ENCODE measurements around the gene ZNF836.
"Not testable (repeated sequence)": the region's sequence is repeated elsewhere in the genome, so short reads cannot be mapped to it uniquely, and the experiment has no call there.

ZNF836 gene

DNA sequence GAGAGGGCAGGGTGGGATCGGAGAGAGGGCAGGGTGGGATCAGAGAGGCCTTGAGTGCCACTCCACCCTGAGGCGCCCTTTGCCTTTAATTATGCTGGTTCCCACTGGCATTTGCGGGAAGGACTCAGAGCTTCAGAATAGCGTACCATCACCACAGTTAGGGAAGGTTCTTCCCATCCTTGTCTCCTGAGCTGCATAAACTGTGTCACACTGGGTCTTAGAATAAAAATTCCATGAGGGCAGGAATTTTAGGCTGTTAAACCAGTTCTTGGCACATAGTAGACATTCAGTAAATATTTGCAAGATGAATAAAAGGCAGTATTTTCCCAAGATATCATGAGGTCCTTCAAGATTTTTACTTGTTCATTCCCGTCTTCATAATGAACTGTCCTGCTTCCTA is 42.8 kb upstream of the ZNF836 start:
- H3K4me3 ChIP-seq (ENCODE audit: low read depth, low read length): no peak overlapping the region
- H3K9ac ChIP-seq: no peak overlapping the region
- H3K4me1 ChIP-seq: peaks cover 5% of the 10 kb centered on the region
- TF ChIP-seq, protein P1, sequence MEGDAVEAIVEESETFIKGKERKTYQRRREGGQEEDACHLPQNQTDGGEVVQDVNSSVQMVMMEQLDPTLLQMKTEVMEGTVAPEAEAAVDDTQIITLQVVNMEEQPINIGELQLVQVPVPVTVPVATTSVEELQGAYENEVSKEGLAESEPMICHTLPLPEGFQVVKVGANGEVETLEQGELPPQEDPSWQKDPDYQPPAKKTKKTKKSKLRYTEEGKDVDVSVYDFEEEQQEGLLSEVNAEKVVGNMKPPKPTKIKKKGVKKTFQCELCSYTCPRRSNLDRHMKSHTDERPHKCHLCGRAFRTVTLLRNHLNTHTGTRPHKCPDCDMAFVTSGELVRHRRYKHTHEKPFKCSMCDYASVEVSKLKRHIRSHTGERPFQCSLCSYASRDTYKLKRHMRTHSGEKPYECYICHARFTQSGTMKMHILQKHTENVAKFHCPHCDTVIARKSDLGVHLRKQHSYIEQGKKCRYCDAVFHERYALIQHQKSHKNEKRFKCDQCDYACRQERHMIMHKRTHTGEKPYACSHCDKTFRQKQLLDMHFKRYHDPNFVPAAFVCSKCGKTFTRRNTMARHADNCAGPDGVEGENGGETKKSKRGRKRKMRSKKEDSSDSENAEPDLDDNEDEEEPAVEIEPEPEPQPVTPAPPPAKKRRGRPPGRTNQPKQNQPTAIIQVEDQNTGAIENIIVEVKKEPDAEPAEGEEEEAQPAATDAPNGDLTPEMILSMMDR (IDR thresholded peaks at IDR 0.05): no peak
- no peaks in the 10 kb centered on the region for H3K36me3 ChIP-seq (ENCODE audit: control insufficient read depth, insufficient read depth, low read length)
- H2AFZ ChIP-seq: no peak overlapping the region
- H3K9me3 ChIP-seq (ENCODE audit: control insufficient read depth, low read length): no peaks in the 10 kb centered on the region
- peaks cover 34% of the 10 kb centered on the region for H3K79me2 ChIP-seq
- H3K27ac ChIP-seq: no peak overlapping the region
- no peak overlapping the region for H3K4me2 ChIP-seq (ENCODE audit: low read length)
- H3K27me3 ChIP-seq (ENCODE audit: control insufficient read depth, insufficient read depth, low read length): no peaks in the 10 kb centered on the region

DNA sequence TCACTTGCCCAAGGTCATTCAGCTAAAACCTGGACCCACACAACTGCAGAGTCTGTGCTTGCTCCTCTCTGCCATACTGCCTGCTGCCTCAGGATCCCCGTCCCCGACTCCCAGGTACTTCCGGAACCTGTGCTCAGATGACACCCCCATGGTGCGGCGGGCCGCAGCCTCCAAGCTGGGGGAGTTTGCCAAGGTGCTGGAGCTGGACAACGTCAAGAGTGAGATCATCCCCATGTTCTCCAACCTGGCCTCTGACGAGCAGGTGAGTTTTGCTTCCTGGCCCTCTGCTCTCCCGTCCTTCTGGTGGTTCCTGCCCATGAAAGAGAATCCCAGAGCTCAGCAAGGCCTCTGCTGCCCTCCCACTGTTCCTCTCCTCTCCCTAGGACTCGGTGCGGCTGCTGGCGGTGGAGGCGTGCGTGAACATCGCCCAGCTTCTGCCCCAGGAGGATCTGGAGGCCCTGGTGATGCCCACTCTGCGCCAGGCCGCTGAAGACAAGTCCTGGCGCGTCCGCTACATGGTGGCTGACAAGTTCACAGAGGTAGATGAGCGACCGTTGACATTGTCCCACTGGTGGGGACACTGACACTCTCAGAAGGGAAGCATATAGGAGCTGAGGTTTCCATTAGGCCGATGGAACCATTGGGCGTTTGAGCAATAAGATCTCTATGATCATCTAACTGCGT is 41.3 kb upstream of the ZNF836 start:
- no peak overlapping the region for H3K9ac ChIP-seq
- H3K9me3 ChIP-seq (ENCODE audit: control insufficient read depth, low read length): no peaks in the 10 kb centered on the region
- peaks cover 43% of the 10 kb centered on the region for H3K79me2 ChIP-seq
- H3K4me2 ChIP-seq (ENCODE audit: low read length): no peak overlapping the region
- H3K4me1 ChIP-seq: peaks cover 5% of the 10 kb centered on the region
- H3K27me3 ChIP-seq (ENCODE audit: control insufficient read depth, insufficient read depth, low read length): no peaks in the 10 kb centered on the region
- H3K27ac ChIP-seq: no peak overlapping the region
- H2AFZ ChIP-seq: no peak overlapping the region
- H3K4me3 ChIP-seq (ENCODE audit: low read depth, low read length): no peak overlapping the region
- TF ChIP-seq, protein P1 (IDR thresholded peaks at IDR 0.05): no peak
- no peaks in the 10 kb centered on the region for H3K36me3 ChIP-seq (ENCODE audit: control insufficient read depth, insufficient read depth, low read length)

- Histone ChIP-seq H3K36me3 (ENCODE audit: control insufficient read depth, insufficient read depth, low read length) (no peaks in the 10 kb centered on the region), H3K79me2 (peaks cover 47% of the 10 kb centered on the region), H3K4me1 (peaks cover 5% of the 10 kb centered on the region), H3K27ac (no peak overlapping the region), H3K4me3 (ENCODE audit: low read depth, low read length) (no peak overlapping the region), H3K27me3 (ENCODE audit: control insufficient read depth, insufficient read depth, low read length) (no peaks in the 10 kb centered on the region), H2AFZ (no peak overlapping the region), H3K4me2 (ENCODE audit: low read length) (no peak overlapping the region), H3K9me3 (ENCODE audit: control insufficient read depth, low read length) (no peaks in the 10 kb centered on the region), H3K9ac (no peak overlapping the region)
- TF ChIP-seq, protein P1 (IDR thresholded peaks at IDR 0.05): no peak
These were observed 40.6 kb upstream of the ZNF836 start for GRCh38 chr19:52211926-52212571.

- Histone ChIP-seq H3K4me3 (ENCODE audit: low read depth, low read length) (no peak overlapping the region), H2AFZ (no peak overlapping the region), H3K27me3 (ENCODE audit: control insufficient read depth, insufficient read depth, low read length) (no peaks in the 10 kb centered on the region), H3K9me3 (ENCODE audit: control insufficient read depth, low read length) (no peaks in the 10 kb centered on the region), H3K79me2 (peaks cover 53% of the 10 kb centered on the region), H3K27ac (no peak overlapping the region), H3K4me2 (ENCODE audit: low read length) (no peak overlapping the region), H3K4me1 (peaks cover 5% of the 10 kb centered on the region), H3K36me3 (ENCODE audit: control insufficient read depth, insufficient read depth, low read length) (no peaks in the 10 kb centered on the region), H3K9ac (no peak overlapping the region)
- TF ChIP-seq, protein P1 (IDR thresholded peaks at IDR 0.05): no peak
These were observed 39.8 kb upstream of the ZNF836 start for GRCh38 chr19:52211203-52211602.

- H3K4me2 ChIP-seq (ENCODE audit: low read length): no peak overlapping the region
- H3K9ac ChIP-seq: no peak overlapping the region
- no peak overlapping the region for H3K4me3 ChIP-seq (ENCODE audit: low read depth, low read length)
- H2AFZ ChIP-seq: no peak overlapping the region
- no peaks in the 10 kb centered on the region for H3K27me3 ChIP-seq (ENCODE audit: control insufficient read depth, insufficient read depth, low read length)
- no peaks in the 10 kb centered on the region for H3K36me3 ChIP-seq (ENCODE audit: control insufficient read depth, insufficient read depth, low read length)
- H3K4me1 ChIP-seq: peaks cover under 1% of the 10 kb centered on the region
- H3K9me3 ChIP-seq (ENCODE audit: control insufficient read depth, low read length): no peaks in the 10 kb centered on the region
- no peak overlapping the region for H3K27ac ChIP-seq
- H3K79me2 ChIP-seq: peaks cover 83% of the 10 kb centered on the region
- TF ChIP-seq, protein P1 (IDR thresholded peaks at IDR 0.05): no peak
These were observed 35.1 kb upstream of the ZNF836 start for GRCh38 chr19:52206481-52206880.

DNA sequence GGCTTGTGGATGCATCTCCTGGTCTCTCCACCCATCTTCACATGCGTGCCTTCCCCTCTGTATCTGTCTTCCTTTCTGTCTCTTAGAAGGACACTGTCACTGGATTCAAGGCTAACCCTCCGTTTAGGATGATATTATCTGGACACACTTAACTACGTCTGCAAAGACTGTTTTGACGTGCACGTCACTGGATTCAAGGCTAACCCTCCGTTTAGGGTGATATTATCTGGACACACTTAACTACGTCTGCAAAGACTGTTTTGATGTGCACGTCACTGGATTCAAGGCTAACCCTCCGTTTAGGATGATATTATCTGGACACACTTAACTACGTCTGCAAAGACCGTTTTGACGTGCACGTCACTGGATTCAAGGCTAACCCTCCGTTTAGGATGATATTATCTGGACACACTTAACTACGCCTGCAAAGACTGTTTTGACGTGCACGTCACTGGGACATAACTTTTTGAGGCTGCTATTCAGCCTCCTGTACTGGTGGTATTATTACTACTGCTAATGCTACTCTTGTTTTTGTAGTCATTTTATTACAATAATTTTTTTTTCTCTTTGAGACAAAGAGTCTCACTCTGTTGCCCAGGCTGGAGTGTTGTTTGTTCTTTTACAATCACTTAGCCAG is 29.5 kb upstream of the ZNF836 start:
- H3K27ac ChIP-seq; H3K36me3 ChIP-seq (ENCODE audit: control insufficient read depth, insufficient read depth, low read length); H3K9me3 ChIP-seq (ENCODE audit: control insufficient read depth, low read length); H2AFZ ChIP-seq; H3K4me2 ChIP-seq (ENCODE audit: low read length); H3K9ac ChIP-seq; H3K27me3 ChIP-seq (ENCODE audit: control insufficient read depth, insufficient read depth, low read length); H3K4me3 ChIP-seq (ENCODE audit: low read depth, low read length): not testable (repeated sequence)
- H3K79me2 ChIP-seq: peaks cover 75% of the 10 kb centered on the region
- peaks cover 10% of the 10 kb centered on the region for H3K4me1 ChIP-seq

Data from parathyroid adenoma (tissue), 2 donors.